HG03025 (cell line): ENCODE data around the gene FBP2.

Source experiments
- ATAC-seq: cut with Tn5 transposase; IDR thresholded peaks from one replicate; pipeline ENCODE4 v1.9.1; 2021; ENCODE audit warnings: mild to moderate bottlenecking, moderate library complexity; ENCODE audit not compliant: unreplicated experiment, low FRiP score

The FBP2 gene

DNA sequence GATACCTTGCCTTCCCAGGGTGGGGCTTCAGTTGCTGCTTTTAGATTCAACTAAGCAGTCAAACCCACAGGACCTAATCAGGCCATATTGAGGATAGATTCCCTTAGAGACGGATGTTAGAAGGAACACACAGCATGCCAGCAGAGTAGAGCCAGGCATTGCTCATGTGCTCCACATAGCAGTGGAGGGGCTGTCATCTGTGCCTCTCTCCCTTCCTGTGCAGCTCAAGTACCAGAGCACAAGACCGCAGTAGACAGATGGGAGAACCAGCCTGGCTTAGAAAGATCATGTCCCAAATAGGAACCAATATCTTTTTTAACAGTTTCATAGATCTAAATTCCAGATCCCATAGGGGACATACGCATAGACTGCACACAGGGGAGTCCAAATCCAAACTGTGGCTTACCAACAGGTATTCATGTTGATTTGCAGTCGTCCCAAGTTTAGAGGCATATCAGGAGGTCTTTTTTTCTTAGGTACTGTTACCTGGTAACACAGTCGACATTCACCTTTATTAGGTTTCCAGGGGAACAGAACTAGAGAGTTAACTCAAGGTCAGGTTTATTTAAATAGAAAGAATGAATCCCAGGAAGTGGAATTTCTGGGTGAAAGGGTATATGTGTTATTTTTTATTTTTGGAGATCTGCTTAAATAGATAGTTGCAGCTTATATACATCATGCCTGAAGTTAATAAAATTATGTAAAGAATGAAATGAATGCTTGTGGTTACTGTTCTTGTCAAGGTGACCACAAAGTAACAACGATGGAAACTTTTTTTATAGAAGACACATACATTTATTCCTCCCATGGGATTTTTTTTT lies 82.3 kb downstream of the FBP2 start:
- no peak for ATAC-seq
